HG03469 (cell line): ENCODE data around the gene MEGF10.

Source experiments
- ATAC-seq: cut with Tn5 transposase; IDR thresholded peaks from one replicate; pipeline ENCODE4 v1.9.1; 2021; ENCODE audit warnings: mild to moderate bottlenecking, moderate library complexity, moderate number of reproducible peaks; ENCODE audit not compliant: unreplicated experiment

MEGF10 gene

GRCh38 chr5:127324756-127325155 is 34.2 kb downstream of the MEGF10 start:
- ATAC-seq = no peak

- ATAC-seq = no peak
Measured at GRCh38 chr5:127326431-127326830, 35.8 kb downstream of the MEGF10 start.

GRCh38 chr5:127326976-127327755 is 36.6 kb downstream of the MEGF10 start:
- ATAC-seq = no peak

GRCh38 chr5:127330116-127330515 is 39.5 kb downstream of the MEGF10 start:
- no peak for ATAC-seq

GRCh38 chr5:127331890-127332649 is 41.5 kb downstream of the MEGF10 start:
- ATAC-seq = no peak

GRCh38 chr5:127333483-127333882 is 42.9 kb downstream of the MEGF10 start:
- no peak for ATAC-seq

GRCh38 chr5:127335381-127335780 is 44.8 kb downstream of the MEGF10 start:
- no peak for ATAC-seq

- ATAC-seq = no peak
Measured at GRCh38 chr5:127337876-127338275, 47.3 kb downstream of the MEGF10 start.

GRCh38 chr5:127338501-127338900 is 47.9 kb downstream of the MEGF10 start:
- ATAC-seq = no peak

- ATAC-seq = no peak
Measured at GRCh38 chr5:127340606-127341005, 50.0 kb downstream of the MEGF10 start.

- ATAC-seq = no peak
Measured at GRCh38 chr5:127342364-127342763, 51.8 kb downstream of the MEGF10 start.

- no peak for ATAC-seq
Measured at GRCh38 chr5:127343313-127343712, 52.7 kb downstream of the MEGF10 start.

- no peak for ATAC-seq
Measured at GRCh38 chr5:127343866-127344265, 53.3 kb downstream of the MEGF10 start.

GRCh38 chr5:127344931-127345330 is 54.3 kb downstream of the MEGF10 start:
- no peak for ATAC-seq

GRCh38 chr5:127351418-127351817 is 60.8 kb downstream of the MEGF10 start:
- ATAC-seq = no peak

- ATAC-seq = no peak
Measured at GRCh38 chr5:127352068-127352467, 61.5 kb downstream of the MEGF10 start.

GRCh38 chr5:127353327-127353726 is 62.7 kb downstream of the MEGF10 start:
- ATAC-seq = no peak

GRCh38 chr5:127353796-127354195 is 63.2 kb downstream of the MEGF10 start:
- no peak for ATAC-seq

- ATAC-seq = no peak
Measured at GRCh38 chr5:127355337-127355736, 64.7 kb downstream of the MEGF10 start.

GRCh38 chr5:127358284-127358683 is 67.7 kb downstream of the MEGF10 start:
- ATAC-seq = no peak

GRCh38 chr5:127358740-127359139 is 68.1 kb downstream of the MEGF10 start:
- no peak for ATAC-seq

GRCh38 chr5:127359502-127359901 is 68.9 kb downstream of the MEGF10 start:
- no peak for ATAC-seq
